Natural killer cell (primary cell): ENCODE data around the gene MACIR. TPM values are rescaled to one million over a fixed set of nuclear protein-coding genes. Genes with fewer than 3 reads are reported as not detected.

Experiments used
- ATAC-seq, 3 donors: fragments of 150-1000 bp in 2 of 3; fragments of 200-7000 bp in 1 of 3; cut with Tn5 transposase; 1 replicate in 1 of 3; 2 replicates in 2 of 3; pipeline ENCODE4 v1.10.0; 2021; ENCODE audit warnings: mild to moderate bottlenecking in 2 of 3, moderate library complexity in 2 of 3
- DNase-seq, 2 donors: peaks; one replicate each; pipeline versions ENCODE4 v3.0.0 to v3.0.0-alpha.2; 2013 to 2021; ENCODE audit warnings: mixed read lengths in 1 of 2
- H3K27ac ChIP-seq: one replicate; pipeline ENCODE4 v1.5.1; 2013; ENCODE audit warnings: mild to moderate bottlenecking, low read length
- H3K27me3 ChIP-seq: one replicate; pipeline ENCODE4 v1.6.1; 2013; ENCODE audit warnings: low read length; ENCODE audit not compliant: control insufficient read depth, insufficient read depth
- H3K36me3 ChIP-seq: one replicate; pipeline ENCODE4 v1.6.1; 2013; ENCODE audit warnings: low read length; ENCODE audit not compliant: control insufficient read depth, insufficient read depth
- H3K4me1 ChIP-seq: one replicate; pipeline ENCODE4 v1.6.1; 2013; ENCODE audit warnings: low read length; ENCODE audit not compliant: control insufficient read depth, insufficient read depth
- H3K4me3 ChIP-seq: one replicate; pipeline ENCODE4 v1.5.1; 2013; ENCODE audit warnings: low read length
- H3K9me3 ChIP-seq: one replicate; pipeline ENCODE4 v1.6.1; 2013; ENCODE audit warnings: low read length; ENCODE audit not compliant: control insufficient read depth, insufficient read depth
- H3K27ac Mint-ChIP-seq, 2 donors: one replicate each; pipeline ENCODE4 v1.8.0; 2022; ENCODE audit warnings: mild to moderate bottlenecking in 2 of 2, mixed read lengths in 2 of 2, moderate library complexity in 1 of 2
- H3K27me3 Mint-ChIP-seq, 2 donors: one replicate each; pipeline ENCODE4 v1.8.0; 2022; ENCODE audit warnings: low read depth in 2 of 2, mixed read lengths in 2 of 2
- H3K36me3 Mint-ChIP-seq: one replicate; pipeline ENCODE4 v1.8.0; 2022; ENCODE audit warnings: mixed read lengths
- H3K4me1 Mint-ChIP-seq, 2 donors: one replicate each; pipeline ENCODE4 v1.8.0; 2022; ENCODE audit warnings: mixed read lengths in 2 of 2
- H3K4me3 Mint-ChIP-seq: one replicate; pipeline ENCODE4 v1.8.0; 2022; ENCODE audit warnings: mild to moderate bottlenecking, moderate library complexity, mixed read lengths
- H3K9me3 Mint-ChIP-seq, 2 donors: one replicate each; pipeline ENCODE4 v1.8.0; 2022; ENCODE audit warnings: mixed read lengths in 2 of 2
- CTCF ChIP-seq: fragments of 200-600 bp; IDR thresholded peaks from one replicate; pipeline ENCODE4 v1.8.0; 2022; ENCODE audit warnings: antibody characterized with exemption
- WGBS: methylation state at CpG from one replicate; pipeline ENCODE4 v1.1.7; 2013; ENCODE audit warnings: missing lambda C conversion rate; ENCODE audit not compliant: insufficient coverage; 5-methylcytosine and 5-hydroxymethylcytosine counted together
- intact Hi-C: fragments of 100-400 bp; cut with micrococcal nuclease; formaldehyde crosslinking; loops from one replicate; pipeline ENCODE4 v1.14.2; 2022
- total RNA-seq, 4 donors: library from RNA; stranded (reverse); fragments of 120-200 nt in 1 of 4; gene quantifications; one replicate each; pipeline versions ENCODE4 v1.2.3 to v1.2.4, GENCODE V29; 2013 to 2022

Gene MACIR
- total RNA-seq, 3 donors from 2014 or later (not counting 1 experiment from before 2014, with no cell fraction given): 1.5 to 5.3 (median 2.7) TPM

- DNase-seq (no peak), ATAC-seq (no peak)
- Mint-ChIP-seq H3K27me3 (no peaks in the 10 kb centered on the region), H3K9me3 (no peaks in the 10 kb centered on the region), H3K4me3 (no peak overlapping the region), H3K36me3 (no peaks in the 10 kb centered on the region), H3K4me1 (peaks cover 0 to 4% of the 10 kb centered on the region in 2 donors), H3K27ac (no peak overlapping the region)
- intact Hi-C loops: no loop called here
- Histone ChIP-seq H3K36me3 (no peaks in the 10 kb centered on the region), H3K9me3 (no peaks in the 10 kb centered on the region), H3K27ac (no peak overlapping the region), H3K27me3 (no peaks in the 10 kb centered on the region), H3K4me3 (no peak overlapping the region), H3K4me1 (no peaks in the 10 kb centered on the region)
- WGBS: 80% methylated on average over 2 of the region's 3 CpGs
- no peak for TF ChIP-seq CTCF
These were observed 25.3 kb downstream of the MACIR start for GRCh38 chr5:103283869-103284268.

GRCh38 chr5:103286622-103287021 is 28.1 kb downstream of the MACIR start:
- Histone ChIP-seq H3K4me1 (no peaks in the 10 kb centered on the region), H3K27me3 (no peaks in the 10 kb centered on the region), H3K9me3 (no peaks in the 10 kb centered on the region), H3K4me3 (no peak overlapping the region), H3K36me3 (no peaks in the 10 kb centered on the region), H3K27ac (no peak overlapping the region)
- Mint-ChIP-seq H3K36me3 (no peaks in the 10 kb centered on the region), H3K27me3 (no peaks in the 10 kb centered on the region), H3K4me3 (no peak overlapping the region), H3K27ac (no peak overlapping the region), H3K9me3 (no peaks in the 10 kb centered on the region), H3K4me1 (peaks cover 0 to 1% of the 10 kb centered on the region in 2 donors)
- no peak for TF ChIP-seq CTCF
- WGBS: 88% methylated on average over 1 of the region's 3 CpGs
- DNase-seq (no peak), ATAC-seq (no peak)
- intact Hi-C loops: no loop called here

GRCh38 chr5:103289024-103289423 is 30.5 kb downstream of the MACIR start:
- Mint-ChIP-seq H3K4me3 (no peak overlapping the region), H3K27me3 (no peaks in the 10 kb centered on the region), H3K9me3 (no peaks in the 10 kb centered on the region), H3K27ac (no peak overlapping the region), H3K4me1 (no peaks in the 10 kb centered on the region), H3K36me3 (no peaks in the 10 kb centered on the region)
- no peak overlapping the region for H3K27ac ChIP-seq
- ATAC-seq (no peak), DNase-seq (no peak)
- H3K27me3 ChIP-seq: no peaks in the 10 kb centered on the region
- intact Hi-C loops: no loop called here
- no peaks in the 10 kb centered on the region for H3K4me1 ChIP-seq
- no peaks in the 10 kb centered on the region for H3K36me3 ChIP-seq
- H3K9me3 ChIP-seq: no peaks in the 10 kb centered on the region
- no peak overlapping the region for H3K4me3 ChIP-seq
- WGBS: no CpG with 5 or more reads among the region's 1 CpG
- no peak for TF ChIP-seq CTCF

- ATAC-seq: no peak
- Mint-ChIP-seq H3K9me3 (no peaks in the 10 kb centered on the region), H3K27ac (no peak overlapping the region), H3K4me1 (no peaks in the 10 kb centered on the region), H3K27me3 (no peaks in the 10 kb centered on the region), H3K4me3 (no peak overlapping the region), H3K36me3 (no peaks in the 10 kb centered on the region)
- WGBS: 100% methylated on average over 1 of the region's 1 CpG
- no peak overlapping the region for H3K4me3 ChIP-seq
- no peak for DNase-seq
- H3K4me1 ChIP-seq: no peaks in the 10 kb centered on the region
- H3K27ac ChIP-seq: no peak overlapping the region
- intact Hi-C loops: no loop called here
- no peaks in the 10 kb centered on the region for H3K9me3 ChIP-seq
- no peaks in the 10 kb centered on the region for H3K27me3 ChIP-seq
- no peaks in the 10 kb centered on the region for H3K36me3 ChIP-seq
- no peak for TF ChIP-seq CTCF
These were observed 32.3 kb downstream of the MACIR start for GRCh38 chr5:103290846-103291245.
